ENCODE data around the gene SEMA4G. TPM values are rescaled to one million over a fixed set of nuclear protein-coding genes. Genes with fewer than 3 reads are reported as not detected.

The SEMA4G gene
- total RNA-seq, 1 donor from 2014 or later = 7.9 TPM

GRCh38 chr10:100997360-100998182 is 28.3 kb downstream of the SEMA4G start:
- no peak for DNase-seq (ENCODE audit: low read depth)
- peak overlapping the region; percentile 93 for H3K4me3 ChIP-seq (ENCODE audit: low read depth, low read length)
- TF ChIP-seq CTCF (conservative IDR thresholded peaks at IDR 0.05; ENCODE audit: low read depth, low read length) = peak; percentile 88

GRCh38 chr10:100998183-100998990 is 29.1 kb downstream of the SEMA4G start:
- no peak for DNase-seq (ENCODE audit: low read depth)
- H3K4me3 ChIP-seq (ENCODE audit: low read depth, low read length) = peak overlapping the region; percentile 93
- TF ChIP-seq CTCF (conservative IDR thresholded peaks at IDR 0.05; ENCODE audit: low read depth, low read length) = no peak

- peak; percentile 65 for TF ChIP-seq CTCF (conservative IDR thresholded peaks at IDR 0.05; ENCODE audit: low read depth, low read length)
- no peak for DNase-seq (ENCODE audit: low read depth)
These were observed 29.9 kb downstream of the SEMA4G start for GRCh38 chr10:100998991-100999741.

GRCh38 chr10:100999742-101000126 is 30.4 kb downstream of the SEMA4G start, which contains the start of gene LZTS2:
TSS of gene LZTS2 (plus strand) at chr10:100999808. CDS start at chr10:101002539, 2,731 bp downstream.
- TF ChIP-seq CTCF (conservative IDR thresholded peaks at IDR 0.05; ENCODE audit: low read depth, low read length) = no peak
- H3K4me3 ChIP-seq (ENCODE audit: low read depth, low read length) = peak within 1 kb of the TSS; percentile 93
- DNase-seq (ENCODE audit: low read depth) = no peak

More at GRCh38 chr10:100998991-100999741, 29.9 kb downstream of the SEMA4G start:
- peak overlapping the region; percentile 93 for H3K4me3 ChIP-seq (ENCODE audit: low read depth, low read length)

- DNase-seq (ENCODE audit: low read depth) = no peak
- peak overlapping the region; percentile 93 for H3K4me3 ChIP-seq (ENCODE audit: low read depth, low read length)
- no peak for TF ChIP-seq CTCF (conservative IDR thresholded peaks at IDR 0.05; ENCODE audit: low read depth, low read length)
These were observed 31.0 kb downstream of the SEMA4G start for GRCh38 chr10:101000127-101000914.
